Testis (tissue), 2 donors: ENCODE results near the gene CAPN3.

Experiments
- CTCF ChIP-seq, 3 experiments: fragments of 450-650 bp in 2 of 3; fragments of 200-600 bp in 1 of 3; sonication (generic) in 1 of 3; IDR thresholded peaks; one replicate each; pipeline ENCODE4 v1.5.1; 2016 to 2019; ENCODE audit warnings: antibody characterized with exemption in 3 of 3, mild to moderate bottlenecking in 2 of 3, moderate library complexity in 1 of 3
- POLR2A ChIP-seq: fragments of 450-650 bp; IDR thresholded peaks from one replicate; pipeline ENCODE4 v1.6.1; 2017; ENCODE audit warnings: antibody characterized with exemption, mild to moderate bottlenecking, moderate library complexity

- TF ChIP-seq POLR2A (no peak), CTCF (IDR thresholded peaks at IDR 0.05) (no peak)
These were observed 86.2 kb downstream of the CAPN3 start for GRCh38 chr15:42445551-42445950.
